Measurements from ENCODE around the gene CCDC85A.

The CCDC85A gene

GRCh38 chr2:56197816-56198215 lies 14.0 kb downstream of the CCDC85A start:
- DNase-seq, result no peak

- no peak for DNase-seq
Observed at GRCh38 chr2:56198936-56199335, 15.1 kb downstream of the CCDC85A start.

GRCh38 chr2:56199492-56199891 lies 15.7 kb downstream of the CCDC85A start:
- no peak for DNase-seq

- DNase-seq, result no peak
Observed at GRCh38 chr2:56202381-56203121, 18.8 kb downstream of the CCDC85A start.

- DNase-seq, result no peak
Observed at GRCh38 chr2:56204556-56204955, 20.8 kb downstream of the CCDC85A start.

- DNase-seq, result no peak
Observed at GRCh38 chr2:56206250-56206649, 22.5 kb downstream of the CCDC85A start.

GRCh38 chr2:56207760-56208159 lies 24.0 kb downstream of the CCDC85A start:
- no peak for DNase-seq

GRCh38 chr2:56208380-56208779 lies 24.6 kb downstream of the CCDC85A start:
- DNase-seq, result no peak

GRCh38 chr2:56209701-56210100 lies 25.9 kb downstream of the CCDC85A start:
- no peak for DNase-seq

GRCh38 chr2:56210291-56210690 lies 26.5 kb downstream of the CCDC85A start:
- no peak for DNase-seq

GRCh38 chr2:56211048-56211447 lies 27.3 kb downstream of the CCDC85A start:
- no peak for DNase-seq

GRCh38 chr2:56215911-56216310 lies 32.1 kb downstream of the CCDC85A start:
- DNase-seq, result no peak

- DNase-seq, result no peak
Observed at GRCh38 chr2:56217106-56217505, 33.3 kb downstream of the CCDC85A start.

- no peak for DNase-seq
Observed at GRCh38 chr2:56222481-56222880, 38.7 kb downstream of the CCDC85A start.

- DNase-seq, result no peak
Observed at GRCh38 chr2:56224316-56224715, 40.5 kb downstream of the CCDC85A start.

GRCh38 chr2:56227811-56228210 lies 44.0 kb downstream of the CCDC85A start:
- no peak for DNase-seq

- no peak for DNase-seq
Observed at GRCh38 chr2:56229397-56230060, 45.7 kb downstream of the CCDC85A start.

- no peak for DNase-seq
Observed at GRCh38 chr2:56230156-56230555, 46.4 kb downstream of the CCDC85A start.

GRCh38 chr2:56231361-56231760 lies 47.6 kb downstream of the CCDC85A start:
- DNase-seq, result no peak

GRCh38 chr2:56232912-56233311 lies 49.1 kb downstream of the CCDC85A start:
- no peak for DNase-seq

- no peak for DNase-seq
Observed at GRCh38 chr2:56234241-56234640, 50.5 kb downstream of the CCDC85A start.

GRCh38 chr2:56239030-56239429 lies 55.2 kb downstream of the CCDC85A start:
- DNase-seq, result no peak

- no peak for DNase-seq
Observed at GRCh38 chr2:56239437-56239836, 55.6 kb downstream of the CCDC85A start.

GRCh38 chr2:56240210-56240609 lies 56.4 kb downstream of the CCDC85A start:
- no peak for DNase-seq

- no peak for DNase-seq
Observed at GRCh38 chr2:56244506-56244905, 60.7 kb downstream of the CCDC85A start.
